22Rv1 (cell line): ENCODE results near the gene WBP2NL.

ENCODE experiments used
- ZFX ChIP-seq: fragments of 450-650 bp; IDR thresholded peaks from 2 replicates; pipeline ENCODE4 v1.6.1; 2017; ENCODE audit warnings: antibody characterized with exemption, borderline replicate concordance
- TF ChIP-seq, protein P1 (sequence below): fragments of 450-650 bp; IDR thresholded peaks from 2 replicates; pipeline ENCODE4 v1.5.1; 2017; ENCODE audit warnings: mild to moderate bottlenecking

DNA sequence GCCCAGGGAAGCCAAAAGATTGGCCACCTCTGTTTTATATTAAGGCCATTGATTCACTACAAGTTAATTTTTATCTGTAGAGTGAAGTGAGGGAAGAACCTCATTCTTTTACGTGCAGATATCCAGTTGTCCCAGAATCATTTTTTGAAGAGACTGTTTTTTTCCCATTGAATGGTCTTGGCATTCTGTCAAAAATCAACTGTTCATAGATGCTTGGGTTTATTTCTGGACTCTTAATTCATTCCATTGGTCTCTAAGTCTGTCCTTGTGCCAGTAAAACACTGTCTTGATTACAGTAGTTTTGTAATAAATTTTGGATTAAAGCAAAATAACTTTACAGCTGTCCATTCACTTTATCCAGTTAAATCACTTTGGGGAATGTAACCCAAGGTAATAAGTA is 26.8 kb downstream of the WBP2NL start:
- TF ChIP-seq, protein P1, sequence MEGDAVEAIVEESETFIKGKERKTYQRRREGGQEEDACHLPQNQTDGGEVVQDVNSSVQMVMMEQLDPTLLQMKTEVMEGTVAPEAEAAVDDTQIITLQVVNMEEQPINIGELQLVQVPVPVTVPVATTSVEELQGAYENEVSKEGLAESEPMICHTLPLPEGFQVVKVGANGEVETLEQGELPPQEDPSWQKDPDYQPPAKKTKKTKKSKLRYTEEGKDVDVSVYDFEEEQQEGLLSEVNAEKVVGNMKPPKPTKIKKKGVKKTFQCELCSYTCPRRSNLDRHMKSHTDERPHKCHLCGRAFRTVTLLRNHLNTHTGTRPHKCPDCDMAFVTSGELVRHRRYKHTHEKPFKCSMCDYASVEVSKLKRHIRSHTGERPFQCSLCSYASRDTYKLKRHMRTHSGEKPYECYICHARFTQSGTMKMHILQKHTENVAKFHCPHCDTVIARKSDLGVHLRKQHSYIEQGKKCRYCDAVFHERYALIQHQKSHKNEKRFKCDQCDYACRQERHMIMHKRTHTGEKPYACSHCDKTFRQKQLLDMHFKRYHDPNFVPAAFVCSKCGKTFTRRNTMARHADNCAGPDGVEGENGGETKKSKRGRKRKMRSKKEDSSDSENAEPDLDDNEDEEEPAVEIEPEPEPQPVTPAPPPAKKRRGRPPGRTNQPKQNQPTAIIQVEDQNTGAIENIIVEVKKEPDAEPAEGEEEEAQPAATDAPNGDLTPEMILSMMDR = no peak
- TF ChIP-seq ZFX = no peak
